GM21526 (cell line): ENCODE measurements around the gene REPS2.
"Not testable (repeated sequence)": the region's sequence is repeated elsewhere in the genome, so short reads cannot be mapped to it uniquely, and the experiment has no call there.

ENCODE experiments used
- ATAC-seq: cut with Tn5 transposase; IDR thresholded peaks from one replicate; pipeline ENCODE4 v1.9.1; 2021; ENCODE audit warnings: moderate library complexity; ENCODE audit not compliant: unreplicated experiment, low FRiP score

The REPS2 gene

DNA sequence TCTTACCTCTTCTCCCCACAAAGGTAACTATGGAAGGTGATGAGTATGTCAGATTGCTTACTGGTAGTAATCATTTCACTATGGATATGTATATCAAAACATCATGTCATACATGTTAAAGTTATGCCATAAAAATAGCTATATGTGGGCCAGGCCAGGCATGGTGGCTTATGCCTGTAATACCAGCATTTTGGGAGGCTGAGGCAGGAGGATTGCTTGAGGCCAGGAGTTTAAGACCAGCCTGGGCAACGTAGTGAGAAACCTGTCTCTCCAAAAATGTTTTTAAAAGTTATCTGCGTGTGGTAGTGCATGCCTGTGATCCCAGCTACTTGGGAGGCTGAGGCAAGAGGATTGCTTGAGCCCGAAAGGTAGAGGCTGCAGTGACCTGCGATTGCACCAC lies 16.2 kb downstream of the REPS2 start:
- ATAC-seq, result not testable (repeated sequence)

DNA sequence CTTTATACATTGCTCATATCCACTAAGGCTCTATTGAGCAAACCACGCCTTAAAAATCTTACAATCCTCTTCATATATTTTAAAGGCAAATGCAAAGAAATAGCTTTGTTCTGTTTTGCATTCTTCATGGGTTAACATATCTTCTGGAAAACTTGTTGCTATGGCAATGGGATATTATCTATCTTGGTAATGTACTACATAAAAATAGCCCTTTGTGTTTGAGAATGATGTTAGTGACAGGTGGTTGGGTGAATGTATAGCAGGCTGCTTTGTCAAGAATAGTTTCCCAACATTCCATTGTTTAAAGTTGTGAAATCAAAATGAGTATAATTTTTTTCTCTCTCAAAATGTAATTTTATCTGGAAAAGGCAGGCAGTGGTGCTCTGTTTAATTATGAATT lies 16.8 kb downstream of the REPS2 start:
- no peak for ATAC-seq

DNA sequence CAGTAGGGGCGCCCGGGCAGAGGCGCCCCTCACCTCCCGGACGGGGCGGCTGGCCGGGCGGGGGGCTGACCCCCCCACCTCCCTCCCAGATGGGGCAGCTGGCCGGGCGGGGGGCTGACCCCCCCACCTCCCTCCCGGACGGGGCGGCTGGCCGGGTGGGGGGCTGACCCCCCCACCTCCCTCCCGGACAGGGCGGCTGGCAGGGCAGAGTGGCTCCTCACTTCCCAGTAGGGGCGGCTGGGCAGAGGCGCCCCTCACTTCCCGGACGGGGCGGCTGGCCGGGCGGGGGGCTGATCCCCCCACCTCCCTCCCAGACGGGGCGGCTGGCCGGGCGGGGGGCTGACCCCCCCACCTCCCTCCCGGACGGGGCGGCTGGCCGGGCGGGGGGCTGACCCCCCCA lies 18.5 kb downstream of the REPS2 start:
- ATAC-seq, result not testable (repeated sequence)

DNA sequence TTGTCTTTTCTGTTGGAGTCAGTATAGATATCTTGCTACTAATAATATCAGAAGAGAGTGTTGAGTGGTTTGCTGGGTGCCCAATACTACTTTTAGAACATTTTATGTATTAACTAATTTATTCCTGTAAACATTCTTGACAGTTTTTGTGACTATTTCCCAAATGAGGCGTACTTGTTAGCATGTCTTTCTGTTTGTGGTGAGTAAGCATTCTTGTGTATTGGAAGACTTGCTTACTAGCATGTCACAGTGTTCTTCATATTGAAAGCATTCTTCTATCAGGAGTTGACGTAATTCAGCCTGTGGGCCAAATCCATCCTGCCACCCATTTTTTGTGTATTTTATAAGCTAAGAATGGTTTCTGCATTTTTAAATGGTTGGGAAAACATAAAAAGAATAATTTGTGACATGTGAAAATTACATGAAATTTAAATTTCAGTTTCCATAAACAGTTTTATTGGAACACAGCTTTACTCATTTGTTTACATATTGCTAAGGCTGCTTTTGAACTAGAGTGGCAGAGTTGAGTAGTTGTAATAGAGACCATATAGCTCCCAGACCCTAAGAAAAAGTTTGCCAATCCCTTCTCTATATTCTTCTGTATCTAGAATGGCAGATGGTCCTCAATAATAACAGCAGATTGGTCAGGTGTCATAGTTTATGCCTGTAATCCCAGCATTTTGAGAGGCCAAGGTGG lies 20.4 kb downstream of the REPS2 start:
- no peak for ATAC-seq

DNA sequence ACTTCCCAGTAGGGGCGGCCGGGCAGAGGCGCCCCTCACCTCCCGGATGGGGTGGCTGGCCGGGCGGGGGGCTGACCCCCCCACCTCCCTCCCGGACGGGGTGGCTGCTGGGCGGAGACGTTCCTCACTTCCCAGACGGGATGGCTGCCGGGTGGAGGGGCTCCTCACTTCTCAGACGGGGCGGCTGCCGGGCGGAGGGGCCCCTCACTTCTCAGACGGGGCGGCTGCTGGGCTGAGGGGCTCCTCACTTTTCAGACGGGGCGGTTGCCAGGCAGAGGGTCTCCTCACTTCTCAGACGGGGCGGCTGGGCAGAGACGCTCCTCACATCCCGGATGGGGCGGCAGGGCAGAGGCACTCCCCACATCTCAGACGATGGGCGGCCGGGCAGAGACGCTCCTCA lies 22.3 kb downstream of the REPS2 start:
- not testable (repeated sequence) for ATAC-seq

DNA sequence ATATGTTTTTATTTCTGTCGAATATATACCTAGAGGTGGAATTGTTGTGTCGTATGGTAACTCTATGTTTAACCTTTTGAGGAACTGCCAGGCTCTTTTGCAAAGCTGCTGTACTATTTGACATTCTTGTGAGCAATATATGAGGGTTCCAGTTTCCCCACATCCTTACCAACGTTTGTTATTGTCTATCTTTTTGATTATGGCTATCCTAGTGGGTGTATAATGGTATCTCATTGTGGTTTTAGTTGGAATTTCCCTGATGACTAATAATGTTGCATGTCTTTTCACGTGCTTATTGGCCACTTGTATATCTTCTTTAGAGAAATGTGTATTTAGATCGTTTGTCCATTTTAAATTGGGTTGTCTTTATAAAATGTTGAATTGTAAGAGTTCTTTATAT lies 24.5 kb downstream of the REPS2 start:
- ATAC-seq, result no peak

DNA sequence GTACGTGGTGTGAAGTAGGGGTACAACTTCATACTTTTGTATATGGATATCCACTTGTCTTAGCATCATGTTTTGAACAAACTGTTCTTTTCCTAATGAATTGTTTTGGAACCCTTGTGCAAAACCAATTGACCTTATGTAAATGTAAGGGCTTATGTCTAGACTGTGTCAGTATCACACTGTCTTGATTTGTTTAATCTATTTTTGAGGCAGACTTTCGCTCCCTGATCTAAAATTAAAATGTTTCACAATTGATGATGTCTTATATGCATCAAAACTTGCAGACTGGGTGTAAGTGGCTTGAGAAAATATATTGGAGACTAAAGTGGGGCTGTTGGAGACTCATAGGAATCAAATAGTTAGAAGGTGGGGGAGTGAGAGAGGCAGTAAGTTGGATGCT lies 25.2 kb downstream of the REPS2 start:
- no peak for ATAC-seq

DNA sequence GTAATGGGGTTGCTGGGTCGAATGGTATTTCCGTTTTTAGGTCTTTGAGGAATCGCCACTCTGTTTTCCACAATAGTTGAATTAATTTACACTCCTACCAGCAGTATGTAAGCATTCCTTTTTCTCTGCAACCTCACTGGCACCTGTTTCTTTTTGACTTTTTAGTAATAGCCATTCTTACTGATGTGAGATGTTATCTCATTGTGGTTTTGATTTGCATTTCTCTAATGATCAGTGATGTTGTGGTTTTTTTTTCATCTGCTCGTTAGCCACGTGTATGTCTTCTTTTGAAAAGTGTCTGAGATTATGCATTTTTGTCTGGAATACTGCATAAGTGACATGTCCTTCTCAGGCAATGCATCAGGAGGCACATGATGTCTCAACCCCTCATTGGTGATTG lies 28.8 kb downstream of the REPS2 start:
- ATAC-seq, result no peak

DNA sequence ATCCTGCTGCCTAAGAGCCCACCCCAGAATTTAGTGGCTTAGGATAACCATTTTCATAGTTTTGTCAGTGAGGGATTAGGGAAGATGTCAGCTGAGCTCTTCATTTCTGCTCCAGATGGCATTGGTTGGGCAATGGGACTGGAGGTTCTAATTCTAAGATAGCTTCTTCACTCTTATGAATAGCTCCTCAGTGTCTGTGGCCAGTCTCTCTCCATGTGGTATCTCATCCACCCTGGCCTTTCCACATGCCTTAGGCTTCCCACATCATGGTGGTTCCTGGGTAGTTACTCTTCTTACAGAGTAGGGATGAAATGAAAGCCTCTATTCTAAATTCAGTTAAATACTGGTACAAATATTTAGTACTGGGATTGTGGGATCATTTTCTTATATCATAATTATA lies 31.3 kb downstream of the REPS2 start:
- ATAC-seq, result no peak

DNA sequence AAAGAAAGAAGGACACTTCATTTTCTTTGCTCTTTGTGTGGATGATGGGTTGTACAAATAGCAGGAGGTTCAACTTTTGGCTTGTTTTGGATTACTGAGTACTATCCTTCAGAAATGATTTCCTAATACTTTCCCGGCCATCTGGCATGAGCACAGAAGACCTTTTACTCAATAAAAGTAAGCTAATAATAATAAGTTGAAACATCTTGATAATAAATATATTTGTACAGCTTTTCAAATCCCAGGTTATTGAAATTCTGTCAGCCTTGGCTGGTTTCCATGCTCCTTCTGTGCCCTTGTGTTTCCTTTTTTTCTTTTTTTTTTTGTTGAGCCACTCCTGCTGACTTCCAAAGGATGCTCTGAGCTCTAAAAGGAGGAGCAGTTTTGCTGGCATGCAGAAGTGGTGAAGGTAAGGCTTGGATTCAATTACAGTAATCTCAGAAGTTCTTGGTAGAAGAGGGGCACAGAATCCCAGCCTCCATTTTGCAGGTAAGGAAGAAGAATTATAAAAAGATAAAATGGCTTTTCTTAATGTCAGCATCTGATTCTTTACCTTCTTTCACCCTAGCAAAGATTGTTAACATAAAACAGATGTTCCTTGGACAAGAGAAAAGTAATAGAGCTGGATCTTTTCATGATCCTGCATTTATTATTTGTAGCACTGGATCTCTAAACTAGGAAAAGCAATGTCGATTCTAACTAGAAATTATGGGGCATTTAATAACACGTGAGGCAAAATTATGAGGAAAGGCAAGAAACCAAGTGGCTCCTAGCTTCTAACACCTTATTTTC lies 31.9 kb downstream of the REPS2 start:
- no peak for ATAC-seq

DNA sequence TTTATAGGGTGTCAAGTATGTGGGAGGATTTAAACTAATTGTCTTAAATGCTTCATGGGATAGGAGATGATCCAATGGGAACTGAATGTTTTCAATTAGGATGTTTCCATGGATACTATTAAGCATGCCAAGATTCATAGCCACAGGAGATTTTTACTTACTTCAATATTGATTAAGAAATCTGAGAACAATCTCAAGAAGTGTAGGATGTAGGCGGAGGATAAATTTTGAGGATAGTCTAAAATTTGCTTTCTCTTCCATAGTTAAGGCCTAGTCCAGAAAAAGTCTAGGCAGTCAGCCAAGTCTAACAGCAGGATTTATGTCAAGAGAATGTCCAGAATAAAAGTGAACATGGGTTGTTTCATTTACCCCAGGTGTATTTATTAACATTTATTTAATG lies 32.8 kb downstream of the REPS2 start:
- no peak for ATAC-seq

DNA sequence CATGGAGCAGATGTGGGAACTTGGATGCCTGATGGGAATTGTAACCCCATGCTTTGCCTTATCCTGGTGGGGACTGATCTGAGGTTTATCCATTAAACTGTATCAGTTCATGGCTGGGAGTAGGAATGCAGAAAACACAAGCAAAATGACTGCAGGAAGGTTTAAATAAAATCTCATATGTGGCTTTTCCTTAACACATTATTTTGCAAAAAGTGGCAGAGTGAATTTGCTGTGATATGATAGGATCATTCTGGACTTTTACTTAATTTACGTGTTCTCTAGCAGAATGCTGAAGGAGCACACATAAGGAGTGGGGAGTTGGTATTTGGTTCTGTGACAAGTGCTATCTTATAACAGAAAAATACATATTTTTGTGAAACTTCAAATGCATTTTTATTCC lies 34.8 kb downstream of the REPS2 start:
- ATAC-seq, result no peak

DNA sequence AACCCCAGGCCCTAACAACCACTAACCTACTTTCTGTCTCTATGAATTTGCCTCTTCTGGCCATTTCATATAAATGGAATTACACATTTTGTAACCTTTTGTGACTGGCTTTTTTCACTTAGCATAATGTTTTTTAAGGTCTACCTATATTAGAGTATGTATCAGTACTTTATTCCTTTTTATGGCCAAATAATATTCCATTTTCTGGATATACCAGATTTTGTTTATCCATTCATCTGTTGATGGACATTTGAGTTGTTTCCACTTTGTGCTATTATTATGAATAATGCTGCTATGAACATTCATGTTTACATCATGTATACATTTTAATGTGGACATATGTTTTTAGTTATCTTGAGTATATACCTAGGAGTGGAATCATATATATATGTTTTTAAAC lies 35.5 kb downstream of the REPS2 start:
- ATAC-seq, result no peak

DNA sequence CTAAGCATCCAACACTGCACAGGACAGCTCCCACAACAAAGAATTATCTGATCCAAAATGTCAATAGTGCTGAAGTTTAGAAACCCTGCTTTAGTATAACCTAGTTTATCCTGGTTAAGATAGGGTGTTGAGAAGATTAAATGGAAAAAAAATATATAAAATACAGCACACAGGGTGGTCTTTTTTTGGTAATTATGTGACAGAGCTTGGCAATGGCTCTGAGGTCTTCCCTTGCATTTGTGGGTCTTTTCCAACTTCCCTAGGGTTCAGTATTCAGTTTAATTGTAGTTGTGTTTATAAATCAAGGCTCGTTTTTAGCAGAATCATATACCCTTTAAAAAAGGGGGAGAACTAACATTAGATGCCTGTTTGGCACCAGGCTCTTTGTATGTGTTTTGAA lies 36.6 kb downstream of the REPS2 start:
- no peak for ATAC-seq

DNA sequence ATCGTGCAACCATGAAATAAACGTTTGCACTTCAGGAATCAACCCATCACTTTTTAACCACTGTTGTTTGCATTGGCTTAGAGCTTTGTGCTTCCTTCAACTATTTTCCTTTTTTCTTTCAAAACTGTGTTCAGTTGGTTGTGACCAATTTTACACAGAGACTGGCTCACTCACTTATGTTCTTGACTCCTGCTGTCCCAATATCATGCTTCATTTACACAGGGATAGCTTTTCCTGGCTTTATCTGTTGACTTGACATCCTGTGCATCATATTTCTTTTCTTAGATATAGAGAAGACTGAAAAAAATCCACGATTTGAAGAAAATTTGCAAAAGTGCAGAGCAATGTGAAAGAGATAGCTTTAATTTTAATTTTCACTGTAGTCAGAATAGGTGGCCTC lies 38.8 kb downstream of the REPS2 start:
- ATAC-seq, result no peak

DNA sequence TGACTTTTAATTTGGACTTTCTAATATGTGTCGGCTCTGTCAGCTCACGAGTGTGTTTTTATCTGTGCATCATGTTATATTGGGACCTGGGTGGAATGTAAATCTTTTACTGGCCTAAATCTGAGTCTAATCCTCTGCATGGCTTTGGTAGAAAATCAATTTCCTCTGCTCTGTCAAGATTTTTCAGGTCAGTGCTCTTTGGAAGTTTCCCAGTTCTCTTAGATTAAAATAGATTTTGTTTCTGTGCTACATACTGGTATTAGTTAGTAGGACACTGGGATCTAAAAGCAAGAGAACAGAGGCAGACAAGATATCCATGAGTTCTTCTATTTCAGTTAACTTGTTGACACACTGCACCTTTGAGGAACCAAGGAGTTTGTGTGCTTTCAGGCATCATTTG lies 39.7 kb downstream of the REPS2 start:
- no peak for ATAC-seq

DNA sequence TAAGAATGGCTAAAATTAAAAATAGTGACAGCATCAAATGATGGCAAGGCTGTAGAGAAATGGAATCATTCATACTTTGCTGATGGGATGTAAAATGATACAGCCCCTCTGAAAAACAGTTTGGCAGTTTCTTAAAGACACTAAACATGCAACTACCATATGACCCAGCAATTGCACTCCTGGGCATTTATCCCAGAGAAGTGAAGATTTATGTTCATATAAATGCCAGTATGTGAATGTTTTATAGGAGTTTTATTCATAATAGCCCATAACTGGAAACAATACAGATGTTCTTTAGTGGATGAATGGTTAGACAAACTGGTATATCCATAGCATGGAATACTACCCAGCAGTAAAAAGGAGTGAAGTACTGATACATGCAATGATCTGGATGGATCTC lies 43.3 kb downstream of the REPS2 start:
- no peak for ATAC-seq

DNA sequence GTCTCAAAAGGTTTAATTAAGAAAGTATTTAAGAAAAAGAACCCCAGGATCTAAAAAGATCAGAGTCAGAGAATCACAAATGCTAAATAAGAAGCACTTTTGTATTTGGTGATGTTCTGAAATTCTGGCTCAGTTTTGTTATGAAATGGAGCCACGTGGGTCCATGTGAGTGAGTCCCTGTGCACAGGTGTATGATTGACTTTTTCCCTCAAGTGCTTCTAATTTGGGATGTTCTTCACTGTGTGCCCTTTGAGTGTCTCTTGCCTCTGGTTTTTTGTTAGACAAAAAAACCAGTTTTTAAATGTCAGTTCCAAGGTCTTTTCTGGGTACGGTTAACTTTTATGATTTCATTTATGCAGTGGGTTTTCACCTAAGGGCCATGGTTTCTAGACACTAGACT lies 44.4 kb downstream of the REPS2 start:
- no peak for ATAC-seq

DNA sequence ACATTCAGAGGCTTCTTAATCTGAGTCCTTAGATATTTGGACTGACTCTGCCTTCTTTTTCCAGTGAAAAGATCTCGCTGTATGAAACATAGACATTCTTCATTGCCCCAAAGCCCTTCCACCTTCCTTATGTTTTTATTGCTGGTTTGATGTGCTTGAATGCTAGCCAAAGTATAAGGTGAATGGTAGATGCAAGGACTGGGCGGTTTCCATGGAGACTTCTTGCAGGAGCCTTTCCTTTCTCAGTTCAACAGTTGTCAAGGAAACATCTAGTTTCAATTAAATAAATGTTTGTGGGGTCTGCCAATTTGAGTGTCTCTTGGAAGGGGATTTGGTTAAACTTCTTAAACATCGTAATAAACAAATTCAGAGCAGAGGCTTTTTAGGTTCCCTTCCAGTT lies 46.0 kb downstream of the REPS2 start:
- ATAC-seq, result no peak

DNA sequence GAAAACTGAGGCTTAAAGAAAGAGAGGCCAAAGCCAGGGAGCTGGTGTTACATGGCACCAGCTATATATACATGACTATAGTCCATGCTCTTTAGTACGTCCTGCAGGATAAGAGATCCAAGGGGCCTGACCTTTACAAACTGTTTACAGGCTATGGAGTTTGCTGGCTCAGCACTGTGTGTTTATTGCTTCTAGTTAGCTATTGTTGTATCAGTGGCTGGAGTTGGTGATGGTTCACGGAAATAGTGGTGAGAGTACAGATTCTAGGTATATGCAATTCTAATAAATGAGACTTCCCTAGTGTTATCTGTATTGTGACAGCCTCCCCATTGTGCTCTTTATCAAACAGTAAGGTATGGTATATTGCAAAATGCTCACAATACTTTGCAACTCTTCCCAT lies 46.5 kb downstream of the REPS2 start:
- ATAC-seq, result no peak

DNA sequence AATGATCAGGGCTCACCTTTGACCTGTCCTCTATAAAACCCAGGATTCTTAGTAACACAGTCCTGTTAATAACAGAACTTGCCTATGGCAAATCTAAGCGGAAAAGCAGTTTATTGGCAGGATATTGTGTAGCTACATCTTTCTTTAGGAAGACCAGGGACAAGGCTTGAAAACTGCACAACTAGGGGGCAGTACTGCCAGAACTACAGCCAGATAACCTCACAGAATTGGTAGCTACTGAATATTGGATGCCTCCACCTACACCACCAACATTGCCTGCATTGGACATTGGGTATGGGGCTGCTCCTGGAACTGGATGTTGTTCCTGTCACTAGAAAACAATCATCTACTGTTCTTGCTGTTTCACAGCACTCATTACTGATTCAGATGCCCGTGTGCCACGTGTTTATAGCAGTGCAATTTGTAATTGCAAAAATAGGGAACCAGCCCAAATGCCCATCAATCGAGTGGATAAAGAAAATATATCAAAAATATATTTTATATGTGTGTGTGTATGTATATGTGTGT lies 47.4 kb downstream of the REPS2 start:
- ATAC-seq, result no peak

DNA sequence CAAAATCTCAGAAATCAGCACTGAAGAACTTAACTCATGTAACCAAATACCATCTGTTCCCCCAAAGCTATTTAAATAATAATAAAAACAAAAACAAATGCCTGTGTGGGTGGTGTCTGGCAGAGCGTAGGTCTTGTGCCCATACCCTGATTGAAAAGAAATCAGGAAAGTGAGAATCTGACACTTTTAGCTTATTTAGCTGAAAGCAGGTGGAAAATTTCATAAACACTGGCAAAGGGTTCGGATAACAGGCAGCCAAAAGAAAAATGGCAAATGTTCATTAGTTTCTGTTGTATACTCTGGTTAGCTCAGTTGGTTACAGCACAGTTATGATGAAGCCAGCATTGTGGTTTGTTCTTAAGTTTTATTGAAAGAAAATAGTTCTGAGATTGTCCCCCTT lies 48.3 kb downstream of the REPS2 start:
- no peak for ATAC-seq
